PFSK-1 (cell line): ENCODE measurements around the gene SLC4A3.

Experiments
- POLR2AphosphoS5 ChIP-seq: IDR thresholded peaks from 2 replicates; pipeline ENCODE4 v1.6.1; 2012; ENCODE audit warnings: low read depth, mild to moderate bottlenecking, control low read depth, low read length, moderate library complexity
- SIN3A ChIP-seq: IDR thresholded peaks from 2 replicates; pipeline ENCODE4 v1.6.1; 2012; ENCODE audit warnings: mild to moderate bottlenecking, low read length, moderate library complexity, borderline replicate concordance; ENCODE audit not compliant: insufficient read depth
- TAF1 ChIP-seq: IDR thresholded peaks from 2 replicates; pipeline ENCODE4 v1.6.1; 2012; ENCODE audit warnings: low read length, control low read depth, borderline replicate concordance; ENCODE audit not compliant: insufficient read depth

- TF ChIP-seq POLR2AphosphoS5 = no peak
- no peak for TF ChIP-seq SIN3A
- no peak for TF ChIP-seq TAF1
These were observed 10.4 kb downstream of the SLC4A3 start for GRCh38 chr2:219637842-219638185.
